ENCODE data around the gene PPP1R1B. TPM values are rescaled to one million over a fixed set of nuclear protein-coding genes. Genes with fewer than 3 reads are reported as not detected.

Gene PPP1R1B
- total RNA-seq, 2 experiments from 2014 or later, result not detected

GRCh38 chr17:39605492-39606433 lies 21.0 kb upstream of the PPP1R1B start:
- Histone ChIP-seq H3K9me3 (ENCODE audit: low read length) (no peaks in the 10 kb centered on the region), H3K4me3 (ENCODE audit: low read depth, low read length, poor library complexity, severe bottlenecking) (no peak overlapping the region), H3K27ac (ENCODE audit: low read depth, low read length, poor library complexity, severe bottlenecking) (no peak overlapping the region), H3K4me1 (ENCODE audit: insufficient read depth, low read length, poor library complexity, severe bottlenecking) (peaks cover 14% of the 10 kb centered on the region), H3K36me3 (ENCODE audit: insufficient read depth, low read length) (no peaks in the 10 kb centered on the region), H3K9me2 (ENCODE audit: insufficient read depth, low read length) (no peaks in the 10 kb centered on the region), H3K4me2 (ENCODE audit: low read length) (no peak overlapping the region), H2AFZ (ENCODE audit: low read length) (no peak overlapping the region), H3K79me2 (ENCODE audit: insufficient read depth, low read depth, low read length) (no peaks in the 10 kb centered on the region), H4K20me1 (ENCODE audit: insufficient read depth, low read length) (no peaks in the 10 kb centered on the region)
- TF ChIP-seq EZH2phosphoT487 (IDR thresholded peaks at IDR 0.05; ENCODE audit: borderline replicate concordance, low read depth, low read length), result no peak
- BruUV-seq (replicated peaks), result no TSS peak
- ChIA-PET CTCF (ENCODE audit: unreplicated experiment) (no interaction called here), POLR2A (no interaction called here)
- DNase-seq (ENCODE audit: low spot score), result no peak
- intact Hi-C loops (cut with micrococcal nuclease; ENCODE audit: unreplicated experiment), result no loop called here

- H3K27ac ChIP-seq (ENCODE audit: low read depth, low read length, poor library complexity, severe bottlenecking), result no peak overlapping the region
- intact Hi-C loops (cut with micrococcal nuclease; ENCODE audit: unreplicated experiment), result no loop called here
- H4K20me1 ChIP-seq (ENCODE audit: insufficient read depth, low read length), result no peaks in the 10 kb centered on the region
- DNase-seq (ENCODE audit: low spot score), result no peak
- no TSS peak for BruUV-seq (replicated peaks)
- ChIA-PET CTCF (ENCODE audit: unreplicated experiment) (no interaction called here), POLR2A (no interaction called here)
- H3K4me2 ChIP-seq (ENCODE audit: low read length), result no peak overlapping the region
- H2AFZ ChIP-seq (ENCODE audit: low read length), result no peak overlapping the region
- peaks cover 14% of the 10 kb centered on the region for H3K4me1 ChIP-seq (ENCODE audit: insufficient read depth, low read length, poor library complexity, severe bottlenecking)
- H3K4me3 ChIP-seq (ENCODE audit: low read depth, low read length, poor library complexity, severe bottlenecking), result no peak overlapping the region
- H3K36me3 ChIP-seq (ENCODE audit: insufficient read depth, low read length), result no peaks in the 10 kb centered on the region
- H3K9me2 ChIP-seq (ENCODE audit: insufficient read depth, low read length), result no peaks in the 10 kb centered on the region
- no peaks in the 10 kb centered on the region for H3K9me3 ChIP-seq (ENCODE audit: low read length)
- TF ChIP-seq EZH2phosphoT487 (IDR thresholded peaks at IDR 0.05; ENCODE audit: borderline replicate concordance, low read depth, low read length) (no peak), CTCF (conservative IDR thresholded peaks at IDR 0.05; ENCODE audit: low read length) (no peak)
- H3K79me2 ChIP-seq (ENCODE audit: insufficient read depth, low read depth, low read length), result no peaks in the 10 kb centered on the region
These were observed 20.2 kb upstream of the PPP1R1B start for GRCh38 chr17:39606434-39607056.

DNA sequence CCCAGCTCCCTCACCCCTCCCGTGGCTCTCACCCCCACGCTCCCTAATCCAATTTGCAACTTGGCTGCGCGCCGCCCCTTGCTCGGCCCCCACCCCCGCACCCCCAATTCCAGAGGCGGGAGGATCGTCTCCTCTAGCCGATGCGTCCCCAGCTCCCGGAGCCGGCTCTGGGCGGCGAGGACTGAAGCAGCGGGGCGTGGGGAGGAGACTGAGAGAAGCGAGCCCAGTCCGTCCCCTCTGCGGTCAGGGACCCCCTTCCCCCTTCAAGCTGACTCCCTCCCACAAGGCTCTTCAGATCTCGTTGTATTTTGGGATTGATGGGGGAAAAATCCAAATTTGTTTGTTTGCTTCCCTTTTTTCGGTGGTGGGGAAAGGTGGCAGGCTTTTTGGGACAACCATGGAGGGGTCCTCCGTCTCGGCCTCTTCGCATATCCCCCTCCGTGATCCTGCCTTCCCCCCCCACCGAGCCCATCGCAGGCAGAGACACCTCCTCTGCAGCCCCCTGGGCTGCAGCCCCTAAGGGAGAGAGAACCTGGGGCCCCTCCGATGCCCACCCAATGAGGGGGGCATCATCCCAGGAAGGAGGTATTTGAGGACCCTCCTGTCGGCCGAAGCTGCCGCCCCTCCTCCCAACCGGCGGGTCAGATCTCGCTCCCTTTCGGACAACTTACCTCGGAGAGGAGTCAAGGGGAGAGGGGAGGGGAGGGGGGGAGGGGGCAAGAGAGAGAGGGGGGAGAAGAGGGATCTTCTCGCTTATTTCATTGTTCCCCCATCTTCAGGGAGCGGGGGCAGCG lies 19.5 kb upstream of the PPP1R1B start:
- no peak overlapping the region for H3K27ac ChIP-seq (ENCODE audit: low read depth, low read length, poor library complexity, severe bottlenecking)
- peaks cover 14% of the 10 kb centered on the region for H3K4me1 ChIP-seq (ENCODE audit: insufficient read depth, low read length, poor library complexity, severe bottlenecking)
- no peaks in the 10 kb centered on the region for H3K9me3 ChIP-seq (ENCODE audit: low read length)
- TF ChIP-seq EZH2phosphoT487 (IDR thresholded peaks at IDR 0.05; ENCODE audit: borderline replicate concordance, low read depth, low read length) (no peak), CTCF (conservative IDR thresholded peaks at IDR 0.05; ENCODE audit: low read length) (no peak)
- H4K20me1 ChIP-seq (ENCODE audit: insufficient read depth, low read length), result no peaks in the 10 kb centered on the region
- ChIA-PET CTCF (ENCODE audit: unreplicated experiment) (no interaction called here), POLR2A (interaction anchor here (0.7 kb wide), 1 partner anchor 10 kb away, joined by 3 read pairs; no protein-coding TSS in a partner anchor)
- BruUV-seq (replicated peaks), result no TSS peak
- DNase-seq (ENCODE audit: low spot score), result no peak
- no peaks in the 10 kb centered on the region for H3K36me3 ChIP-seq (ENCODE audit: insufficient read depth, low read length)
- no peak overlapping the region for H3K4me2 ChIP-seq (ENCODE audit: low read length)
- no peak overlapping the region for H3K4me3 ChIP-seq (ENCODE audit: low read depth, low read length, poor library complexity, severe bottlenecking)
- no peaks in the 10 kb centered on the region for H3K9me2 ChIP-seq (ENCODE audit: insufficient read depth, low read length)
- intact Hi-C loops (cut with micrococcal nuclease; ENCODE audit: unreplicated experiment), result no loop called here
- H2AFZ ChIP-seq (ENCODE audit: low read length), result no peak overlapping the region
- no peaks in the 10 kb centered on the region for H3K79me2 ChIP-seq (ENCODE audit: insufficient read depth, low read depth, low read length)

Data from OCI-LY7 (cell line).